ENCODE results near the gene PRKCD. TPM values are rescaled to one million over a fixed set of nuclear protein-coding genes. Genes with fewer than 3 reads are reported as not detected.

The PRKCD gene
- 10 to 100 TPM; 36.3 to 73.1 (median 70.6) TPM for total RNA-seq

GRCh38 chr3:53160660-53161449 is at the start of gene PRKCD:
TSS of gene PRKCD (plus strand) at chr3:53161209. CDS start at chr3:53178423, 17,214 bp downstream.
- Histone ChIP-seq H3K4me3 (peak within 1 kb of the TSS; percentile 77 to 99 (median 98)), H3K4me1 (peaks cover 6 to 56% (median 14%) of the 10 kb centered on the region in 4 donors)

DNA sequence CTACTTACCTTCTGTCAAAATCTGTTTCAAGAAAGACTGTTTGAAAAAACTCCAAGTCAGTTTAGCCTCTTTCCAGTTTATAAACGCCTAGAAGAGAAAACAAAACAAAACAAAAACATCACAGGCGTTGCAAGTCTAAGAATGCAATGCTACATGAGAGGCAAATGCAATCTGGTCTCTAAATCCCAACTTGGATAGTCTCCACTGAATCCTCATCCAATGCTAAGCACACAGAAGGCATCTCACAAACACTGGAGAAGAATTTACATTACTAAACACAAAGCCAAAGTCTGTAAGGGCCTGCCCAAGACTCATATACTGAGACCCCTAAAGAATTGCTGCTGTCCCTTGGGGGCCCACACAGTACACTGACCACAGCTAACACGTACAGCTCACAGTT is 49.2 kb upstream of the PRKCD start:
- peaks cover 0 to 32% (median 0%) of the 10 kb centered on the region in 3 donors for H3K36me3 ChIP-seq
- no peak overlapping the region for H3K27ac ChIP-seq
- H3K4me1 ChIP-seq: no peaks in the 10 kb centered on the region
- H3K9me3 ChIP-seq: no peaks in the 10 kb centered on the region
- H3K4me3 ChIP-seq: no peak overlapping the region
- TF ChIP-seq POLR2A (IDR thresholded peaks at IDR 0.05) (no peak), CTCF (IDR thresholded peaks at IDR 0.05) (no peak)
- no peak for DNase-seq
- no peaks in the 10 kb centered on the region for H3K27me3 ChIP-seq

More at GRCh38 chr3:53160660-53161449, at the start of gene PRKCD:
- TF ChIP-seq POLR2A (IDR thresholded peaks at IDR 0.05) (peak; percentile 73 to 89), CTCF (IDR thresholded peaks at IDR 0.05) (peak; percentile 47 to 68 (median 61))
- Histone ChIP-seq H3K36me3 (peaks cover 0 to 12% (median 0%) of the 10 kb centered on the region in 3 donors), H3K9me3 (no peaks in the 10 kb centered on the region), H3K27me3 (no peaks in the 10 kb centered on the region), H3K27ac (peak within 1 kb of the TSS; percentile 86 to 98 (median 96))
- peak; percentile 89 to 94 (median 93) for DNase-seq

DNA sequence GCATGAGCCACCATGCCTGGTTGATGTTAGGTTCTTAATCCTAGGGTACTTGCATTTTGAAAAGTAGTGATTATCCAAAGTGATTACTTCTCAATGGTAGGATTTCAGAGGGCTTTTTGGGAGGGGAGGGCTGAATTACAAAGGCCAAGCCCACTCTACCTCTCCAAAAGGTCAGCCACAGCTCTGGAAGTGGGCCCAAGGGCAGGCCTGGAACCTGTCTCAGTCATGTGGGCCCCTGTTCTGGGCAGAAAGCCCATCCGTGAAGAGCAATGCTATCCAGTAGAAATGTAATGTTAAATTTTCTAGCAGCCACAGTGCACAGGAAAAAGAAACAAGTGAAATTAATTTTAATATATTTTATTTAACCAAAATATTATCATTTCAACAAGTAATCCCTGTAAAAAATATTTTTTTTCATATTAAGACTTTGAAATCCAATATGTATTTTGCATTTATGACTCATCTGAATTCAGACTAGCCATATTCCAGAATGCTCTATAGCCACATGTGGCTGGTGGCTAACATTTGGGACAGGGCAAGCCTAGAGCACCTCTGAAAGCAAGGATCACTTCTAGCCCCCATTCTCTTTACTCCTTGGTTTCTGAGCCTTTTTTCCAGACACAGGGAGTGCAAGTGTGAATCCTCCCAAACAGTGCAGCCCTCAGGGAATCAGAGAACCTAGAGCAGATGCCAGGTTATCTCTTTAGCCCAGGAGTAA is 47.6 kb upstream of the PRKCD start:
- no peak for DNase-seq
- H3K9me3 ChIP-seq: no peaks in the 10 kb centered on the region
- TF ChIP-seq POLR2A (IDR thresholded peaks at IDR 0.05) (no peak), CTCF (IDR thresholded peaks at IDR 0.05) (no peak)
- H3K27me3 ChIP-seq: no peaks in the 10 kb centered on the region
- no peak overlapping the region for H3K4me3 ChIP-seq
- H3K27ac ChIP-seq: no peak overlapping the region
- H3K36me3 ChIP-seq: peaks cover 0 to 48% (median 0%) of the 10 kb centered on the region in 3 donors
- H3K4me1 ChIP-seq: no peaks in the 10 kb centered on the region

DNA sequence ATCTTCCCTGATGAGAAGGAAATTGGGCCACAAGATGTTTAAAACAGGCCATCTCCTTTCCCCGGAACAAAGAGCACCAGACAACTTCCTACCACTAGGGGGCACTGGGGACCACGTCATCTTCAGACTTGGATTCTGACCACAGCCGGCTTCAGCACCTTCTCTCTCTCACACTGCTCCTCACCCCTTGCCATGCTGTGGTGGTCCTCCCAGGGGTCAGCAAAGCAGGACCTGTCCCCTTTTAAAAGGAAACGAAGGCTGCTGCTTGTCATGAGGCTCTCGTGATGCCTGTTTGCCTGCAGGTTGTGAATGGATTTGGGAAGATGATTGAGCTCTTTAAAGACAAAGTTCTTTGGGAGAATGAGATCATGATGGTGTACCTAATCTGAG is 47.0 kb upstream of the PRKCD start:
- peaks cover 0 to 52% (median 0%) of the 10 kb centered on the region in 3 donors for H3K36me3 ChIP-seq
- no peak overlapping the region for H3K4me3 ChIP-seq
- TF ChIP-seq CTCF (IDR thresholded peaks at IDR 0.05) (peak; percentile 80 to 96 (median 91)), POLR2A (IDR thresholded peaks at IDR 0.05) (no peak)
- no peak overlapping the region for H3K27ac ChIP-seq
- no peaks in the 10 kb centered on the region for H3K4me1 ChIP-seq
- H3K9me3 ChIP-seq: no peaks in the 10 kb centered on the region
- DNase-seq: peak; percentile 76 to 93 (median 82)
- no peaks in the 10 kb centered on the region for H3K27me3 ChIP-seq

DNA sequence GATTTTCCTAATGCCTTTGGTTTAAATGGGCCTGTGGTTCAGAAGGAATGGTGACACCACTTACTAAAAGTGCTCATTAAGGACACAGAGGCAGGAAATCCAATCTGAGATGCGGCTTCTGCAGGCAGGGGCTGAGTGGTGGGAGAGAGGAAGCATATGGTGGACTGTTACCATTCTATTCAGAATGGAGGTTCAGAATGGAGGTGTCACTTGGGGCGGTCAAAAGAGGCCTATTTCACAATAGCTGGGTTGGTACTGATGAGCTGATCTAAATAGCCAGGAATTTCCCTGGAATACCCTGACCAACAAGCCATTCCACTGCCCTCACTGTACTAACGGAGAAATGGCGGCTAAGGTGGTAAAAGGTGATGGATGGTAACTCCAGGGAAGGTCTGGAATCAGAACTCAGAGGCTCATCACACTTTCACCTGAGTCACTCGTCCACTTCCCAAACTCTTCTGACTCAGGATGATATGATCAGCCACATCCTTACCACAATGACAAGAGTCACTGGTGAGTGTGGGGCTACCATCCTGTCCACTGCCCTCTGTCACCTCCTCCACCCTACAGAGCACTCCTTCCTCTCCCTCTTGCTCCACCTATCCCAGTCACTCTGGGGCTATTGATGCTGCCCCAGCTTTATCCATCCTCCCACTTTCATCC is 46.5 kb upstream of the PRKCD start:
- Histone ChIP-seq H3K4me1 (no peaks in the 10 kb centered on the region), H3K4me3 (no peak overlapping the region), H3K36me3 (peaks cover 0 to 52% (median 0%) of the 10 kb centered on the region in 3 donors), H3K9me3 (no peaks in the 10 kb centered on the region), H3K27me3 (no peaks in the 10 kb centered on the region), H3K27ac (no peak overlapping the region)
- TF ChIP-seq POLR2A (IDR thresholded peaks at IDR 0.05): no peak
- TF ChIP-seq CTCF (IDR thresholded peaks at IDR 0.05): no peak
- no peak for DNase-seq

All from Peyer's patch (tissue), 4 donors.